ENCODE results near the gene GRK1.
"Not testable (repeated sequence)": the region's sequence is repeated elsewhere in the genome, so short reads cannot be mapped to it uniquely, and the experiment has no call there.

The GRK1 gene

GRCh38 chr13:113743366-113744195 is 76.6 kb downstream of the GRK1 start:
- no peak for DNase-seq (ENCODE audit: low spot score)

- no peak for DNase-seq (ENCODE audit: low spot score)
Measured at GRCh38 chr13:113744197-113745000, 77.4 kb downstream of the GRK1 start.

- no peak for DNase-seq (ENCODE audit: low spot score)
Measured at GRCh38 chr13:113745059-113745458, 78.0 kb downstream of the GRK1 start.

GRCh38 chr13:113745500-113746142 is 78.6 kb downstream of the GRK1 start:
- DNase-seq (ENCODE audit: low spot score) = not testable (repeated sequence)

GRCh38 chr13:113746143-113746525 is 79.1 kb downstream of the GRK1 start:
- no peak for DNase-seq (ENCODE audit: low spot score)

GRCh38 chr13:113746671-113747070 is 79.7 kb downstream of the GRK1 start:
- DNase-seq (ENCODE audit: low spot score) = no peak

- no peak for DNase-seq (ENCODE audit: low spot score)
Measured at GRCh38 chr13:113747291-113747833, 80.3 kb downstream of the GRK1 start.

GRCh38 chr13:113748101-113748861 is 81.3 kb downstream of the GRK1 start:
- no peak for DNase-seq (ENCODE audit: low spot score)

GRCh38 chr13:113748862-113749451 is 81.9 kb downstream of the GRK1 start:
- DNase-seq (ENCODE audit: low spot score) = no peak

GRCh38 chr13:113749507-113749906 is 82.5 kb downstream of the GRK1 start:
- no peak for DNase-seq (ENCODE audit: low spot score)

GRCh38 chr13:113749967-113750366 is 82.9 kb downstream of the GRK1 start:
- DNase-seq (ENCODE audit: low spot score) = no peak

- no peak for DNase-seq (ENCODE audit: low spot score)
Measured at GRCh38 chr13:113750554-113751399, 83.8 kb downstream of the GRK1 start.

GRCh38 chr13:113751491-113751890 is 84.5 kb downstream of the GRK1 start:
- DNase-seq (ENCODE audit: low spot score) = no peak

- DNase-seq (ENCODE audit: low spot score) = not testable (repeated sequence)
Measured at GRCh38 chr13:113752211-113752986, 85.4 kb downstream of the GRK1 start.

- no peak for DNase-seq (ENCODE audit: low spot score)
Measured at GRCh38 chr13:113753171-113753570, 86.2 kb downstream of the GRK1 start.

- no peak for DNase-seq (ENCODE audit: low spot score)
Measured at GRCh38 chr13:113754242-113754641, 87.2 kb downstream of the GRK1 start.

GRCh38 chr13:113754691-113755090 is 87.7 kb downstream of the GRK1 start:
- no peak for DNase-seq (ENCODE audit: low spot score)

GRCh38 chr13:113756441-113757097 is 89.5 kb downstream of the GRK1 start:
- no peak for DNase-seq (ENCODE audit: low spot score)

Data from CD4-positive, alpha-beta T cell treated with Interleukin-2 at 100 ng/mL for 4 hours (primary cell).